OCI-LY3 (cell line): ENCODE results near the gene ST7.

Source experiments
- H2AFZ ChIP-seq: fragments of 200-600, 300-600 bp; shearing (Covaris generic); 2 replicates; pipeline ENCODE4 v1.6.0; 2014; ENCODE audit warnings: antibody characterized with exemption, low read depth, low read length
- H3K27ac ChIP-seq: fragments of 200-600, 300-600 bp; sonication (generic); 2 replicates; pipeline ENCODE4 v1.5.1; 2014; ENCODE audit warnings: mild to moderate bottlenecking, low read length, moderate library complexity, mixed read lengths
- H3K27me3 ChIP-seq: fragments of 200-600, 300-600 bp; sonication (generic); 2 replicates; pipeline ENCODE4 v1.6.1; 2014; ENCODE audit warnings: low read depth, low read length, mixed read lengths
- H3K36me3 ChIP-seq: fragments of 200-600, 300-600 bp; sonication (generic); replicated peaks from 2 replicates; pipeline ENCODE3; 2014; ENCODE audit warnings: low read depth, low read length, mixed read lengths
- H3K4me1 ChIP-seq: fragments of 300-600, 200-600 bp; sonication (generic); 2 replicates; pipeline ENCODE4 v1.6.1; 2014; ENCODE audit warnings: low read length, mixed read lengths
- H3K4me2 ChIP-seq: fragments of 200-600, 300-600 bp; sonication (generic); 2 replicates; pipeline ENCODE4 v1.6.1; 2014; ENCODE audit warnings: low read length, mixed read lengths
- H3K4me3 ChIP-seq: fragments of 300-600, 200-600 bp; sonication (generic); 2 replicates; pipeline ENCODE4 v1.5.1; 2014; ENCODE audit warnings: antibody characterized with exemption, mild to moderate bottlenecking, low read length, moderate library complexity
- H3K79me2 ChIP-seq: fragments of 300-600, 200-600 bp; shearing (Covaris generic); 2 replicates; pipeline ENCODE4 v1.6.1; 2014; ENCODE audit warnings: mild to moderate bottlenecking, low read length, mixed read lengths
- H3K9ac ChIP-seq: fragments of 300-600, 200-600 bp; shearing (Covaris generic); 2 replicates; pipeline ENCODE4 v1.6.0; 2014; ENCODE audit warnings: mild to moderate bottlenecking, low read length, moderate library complexity
- H3K9me3 ChIP-seq: fragments of 200-600, 300-600 bp; shearing (Covaris generic); 2 replicates; pipeline ENCODE4 v1.6.1; 2014; ENCODE audit warnings: low read length, mixed read lengths; ENCODE audit not compliant: insufficient read depth
- H4K20me1 ChIP-seq: fragments of 200-600, 300-600 bp; sonication (generic); 2 replicates; pipeline ENCODE4 v1.6.1; 2016; ENCODE audit warnings: low read length, mixed read lengths; ENCODE audit not compliant: insufficient read depth
- EZH2phosphoT487 ChIP-seq: fragments of 200-600 bp; shearing (Covaris generic); IDR thresholded peaks from 2 replicates; pipeline ENCODE4 v1.6.1; 2018; ENCODE audit warnings: antibody characterized with exemption, mixed run types, low read depth
- TF ChIP-seq, protein P1 (sequence below): fragments of 200-600, 300-600 bp; sonication (generic); IDR thresholded peaks from 2 replicates; pipeline ENCODE4 v1.5.1; 2014; ENCODE audit warnings: antibody characterized with exemption, low read length, low read depth

The ST7 gene

GRCh38 chr7:117188376-117188775 lies 235.1 kb downstream of the ST7 start:
- no peaks in the 10 kb centered on the region for H3K4me1 ChIP-seq
- no peak overlapping the region for H3K4me3 ChIP-seq
- H3K27me3 ChIP-seq, result no peaks in the 10 kb centered on the region
- no peaks in the 10 kb centered on the region for H3K9me3 ChIP-seq
- no peak overlapping the region for H3K9ac ChIP-seq
- no peak overlapping the region for H3K27ac ChIP-seq
- H2AFZ ChIP-seq, result no peak overlapping the region
- H3K79me2 ChIP-seq, result no peaks in the 10 kb centered on the region
- no peaks in the 10 kb centered on the region; the same call in 1 of the 2 replicates for H4K20me1 ChIP-seq
- no peak for TF ChIP-seq EZH2phosphoT487
- TF ChIP-seq, protein P1, sequence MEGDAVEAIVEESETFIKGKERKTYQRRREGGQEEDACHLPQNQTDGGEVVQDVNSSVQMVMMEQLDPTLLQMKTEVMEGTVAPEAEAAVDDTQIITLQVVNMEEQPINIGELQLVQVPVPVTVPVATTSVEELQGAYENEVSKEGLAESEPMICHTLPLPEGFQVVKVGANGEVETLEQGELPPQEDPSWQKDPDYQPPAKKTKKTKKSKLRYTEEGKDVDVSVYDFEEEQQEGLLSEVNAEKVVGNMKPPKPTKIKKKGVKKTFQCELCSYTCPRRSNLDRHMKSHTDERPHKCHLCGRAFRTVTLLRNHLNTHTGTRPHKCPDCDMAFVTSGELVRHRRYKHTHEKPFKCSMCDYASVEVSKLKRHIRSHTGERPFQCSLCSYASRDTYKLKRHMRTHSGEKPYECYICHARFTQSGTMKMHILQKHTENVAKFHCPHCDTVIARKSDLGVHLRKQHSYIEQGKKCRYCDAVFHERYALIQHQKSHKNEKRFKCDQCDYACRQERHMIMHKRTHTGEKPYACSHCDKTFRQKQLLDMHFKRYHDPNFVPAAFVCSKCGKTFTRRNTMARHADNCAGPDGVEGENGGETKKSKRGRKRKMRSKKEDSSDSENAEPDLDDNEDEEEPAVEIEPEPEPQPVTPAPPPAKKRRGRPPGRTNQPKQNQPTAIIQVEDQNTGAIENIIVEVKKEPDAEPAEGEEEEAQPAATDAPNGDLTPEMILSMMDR, result no peak
- no peak overlapping the region for H3K4me2 ChIP-seq
- H3K36me3 ChIP-seq, result peaks cover 42% of the 10 kb centered on the region

DNA sequence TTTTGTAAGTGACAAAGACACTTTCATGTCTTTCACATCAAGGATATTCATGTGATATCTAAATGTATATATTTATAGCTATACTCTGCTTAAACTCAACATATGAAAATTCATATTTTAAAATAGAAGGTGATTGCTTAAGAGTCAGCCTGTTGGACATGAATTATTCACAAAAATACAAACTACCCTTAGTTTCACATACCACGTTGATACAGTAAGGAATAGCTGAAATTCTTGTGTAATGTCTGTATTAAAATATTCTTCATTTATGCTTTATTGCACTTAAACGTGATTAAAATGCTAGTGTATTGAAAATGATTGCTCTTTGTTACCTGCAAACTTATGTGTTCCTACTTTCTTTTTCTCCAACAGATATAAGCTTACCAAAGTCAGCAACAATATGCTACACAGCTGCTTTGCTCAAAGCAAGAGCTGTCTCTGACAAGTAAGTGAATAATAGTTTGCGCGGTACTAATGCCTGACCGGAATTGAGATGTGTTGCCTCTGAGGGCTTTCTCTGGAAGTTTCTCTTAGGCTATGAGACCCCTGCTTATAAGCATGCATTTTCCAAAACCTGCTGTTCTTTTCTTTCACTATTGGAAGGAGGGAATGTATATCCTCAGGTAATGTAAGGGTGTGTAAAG lies 235.8 kb downstream of the ST7 start:
- TF ChIP-seq EZH2phosphoT487, result no peak
- TF ChIP-seq, protein P1, result no peak
- Histone ChIP-seq H3K36me3 (peaks cover 44% of the 10 kb centered on the region), H3K79me2 (no peaks in the 10 kb centered on the region), H3K4me3 (no peak overlapping the region), H3K9ac (no peak overlapping the region), H3K4me1 (no peaks in the 10 kb centered on the region), H3K4me2 (no peak overlapping the region), H2AFZ (no peak overlapping the region), H3K27ac (no peak overlapping the region), H4K20me1 (no peaks in the 10 kb centered on the region; the same call in 1 of the 2 replicates), H3K27me3 (no peaks in the 10 kb centered on the region), H3K9me3 (no peaks in the 10 kb centered on the region)

DNA sequence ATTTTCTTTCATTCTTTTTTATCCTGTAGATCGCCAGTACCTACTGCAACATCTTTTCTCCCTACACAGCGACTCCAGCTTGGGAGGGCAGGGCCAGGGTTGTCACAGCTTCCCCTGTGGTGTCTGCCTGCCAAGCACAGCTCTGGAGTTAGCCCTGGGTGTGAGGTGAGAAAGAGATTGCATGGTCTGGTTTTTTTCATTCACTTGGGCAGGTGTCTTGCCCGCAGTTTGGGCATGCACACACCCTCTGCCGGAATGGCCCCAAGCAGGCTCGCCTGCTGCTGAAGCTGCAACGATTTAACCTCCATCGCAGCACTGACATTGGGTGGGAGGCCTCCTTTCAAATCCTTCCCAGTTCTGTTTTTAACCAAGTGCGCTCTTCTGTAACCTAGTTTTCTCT lies 236.8 kb downstream of the ST7 start:
- Histone ChIP-seq H3K4me3 (no peak overlapping the region), H3K4me2 (no peak overlapping the region), H3K9ac (no peak overlapping the region)

DNA sequence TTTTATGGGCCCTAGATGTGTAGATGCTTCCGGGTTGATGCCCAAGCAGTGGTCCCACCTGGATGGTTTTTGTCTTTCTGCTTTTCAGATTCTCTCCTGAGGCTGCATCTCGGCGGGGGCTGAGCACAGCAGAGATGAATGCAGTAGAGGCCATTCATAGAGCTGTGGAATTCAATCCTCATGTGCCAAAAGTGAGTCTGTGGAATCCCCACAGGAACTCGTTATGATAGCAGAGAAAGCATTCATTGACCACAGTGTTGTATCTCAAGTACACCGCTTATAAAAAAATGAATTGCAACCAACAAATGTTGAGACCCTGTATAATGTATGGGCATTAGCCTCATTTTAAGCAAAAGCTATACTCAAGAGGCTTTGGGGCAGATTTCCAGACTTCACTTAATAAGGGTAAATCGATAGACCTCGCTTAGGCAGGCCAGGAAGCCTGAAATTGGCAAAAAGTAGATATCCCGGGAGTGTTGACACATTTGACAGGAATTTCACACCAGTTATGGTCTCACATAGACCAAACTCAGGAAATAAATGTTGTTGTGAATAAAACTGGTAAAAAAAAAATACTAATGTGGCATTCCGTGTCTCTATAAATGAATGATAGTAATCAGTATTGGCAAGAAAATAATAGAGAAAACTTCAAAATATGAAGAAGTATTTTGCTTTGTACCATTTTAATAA lies 237.6 kb downstream of the ST7 start:
- Histone ChIP-seq H3K4me2 (no peak overlapping the region), H3K27ac (no peak overlapping the region), H3K27me3 (no peaks in the 10 kb centered on the region), H3K79me2 (no peaks in the 10 kb centered on the region), H2AFZ (no peak overlapping the region), H3K4me1 (peaks cover 9% of the 10 kb centered on the region), H3K9ac (no peak overlapping the region), H4K20me1 (no peaks in the 10 kb centered on the region; the same call in 1 of the 2 replicates), H3K9me3 (no peaks in the 10 kb centered on the region; the same call in 1 of the 2 replicates), H3K4me3 (no peak overlapping the region), H3K36me3 (peaks cover 62% of the 10 kb centered on the region)
- TF ChIP-seq, protein P1, result no peak
- no peak for TF ChIP-seq EZH2phosphoT487

More for the DNA sequence above, 236.8 kb downstream of the ST7 start:
- Histone ChIP-seq H3K27me3 (no peaks in the 10 kb centered on the region), H3K4me1 (peaks cover under 1% of the 10 kb centered on the region), H4K20me1 (no peaks in the 10 kb centered on the region; the same call in 1 of the 2 replicates), H3K27ac (no peak overlapping the region), H3K36me3 (peaks cover 54% of the 10 kb centered on the region), H3K79me2 (no peaks in the 10 kb centered on the region), H2AFZ (no peak overlapping the region), H3K9me3 (no peaks in the 10 kb centered on the region; the same call in 1 of the 2 replicates)
- no peak for TF ChIP-seq EZH2phosphoT487
- TF ChIP-seq, protein P1, result no peak
